Nucleus accumbens (tissue), 56 donors: Measurements from ENCODE around the gene VAX1.
"Not testable (repeated sequence)": the region's sequence is repeated elsewhere in the genome, so short reads cannot be mapped to it uniquely, and the experiment has no call there.

Source experiments
- DNase-seq, 56 donors: peaks; one replicate each; lab custom pipeline; 2025; lab: John Stamatoyannopoulos, UW

Gene VAX1

GRCh38 chr10:117137911-117138642 lies at the start of gene VAX1:
Gene VAX1, minus strand, starts transcription at chr10:117138270. Its CDS starts 214 bp downstream, at chr10:117138056.
- DNase-seq = peak in 20 of 56 donors; percentile 17 to 56 (median 28)

GRCh38 chr10:117186832-117187615 lies 49.0 kb upstream of the VAX1 start:
- no peak for DNase-seq

GRCh38 chr10:117185817-117186216 lies 47.7 kb upstream of the VAX1 start:
- DNase-seq = not testable (repeated sequence)

GRCh38 chr10:117184821-117185220 lies 46.8 kb upstream of the VAX1 start:
- no peak for DNase-seq

- DNase-seq = no peak
Measured at GRCh38 chr10:117184296-117184695, 46.2 kb upstream of the VAX1 start.

GRCh38 chr10:117178190-117178589 lies 40.1 kb upstream of the VAX1 start:
- DNase-seq = no peak

- DNase-seq = peak in 51 of 56 donors; percentile 6 to 93 (median 56)
Measured at GRCh38 chr10:117175901-117176534, 37.9 kb upstream of the VAX1 start.

- DNase-seq = peak in 41 of 56 donors; percentile 24 to 83 (median 57)
Measured at GRCh38 chr10:117175215-117175900, 37.3 kb upstream of the VAX1 start.

- DNase-seq = peak in 53 of 56 donors; percentile 9 to 92 (median 75)
Measured at GRCh38 chr10:117174439-117175214, 36.6 kb upstream of the VAX1 start.

GRCh38 chr10:117170244-117170643 lies 32.2 kb upstream of the VAX1 start:
- peak in 1 of 56 donors; percentile 2 for DNase-seq

GRCh38 chr10:117169480-117169879 lies 31.4 kb upstream of the VAX1 start:
- DNase-seq = no peak

GRCh38 chr10:117168729-117169128 lies 30.7 kb upstream of the VAX1 start:
- DNase-seq = no peak

- peak in 51 of 56 donors; percentile 5 to 84 (median 54) for DNase-seq
Measured at GRCh38 chr10:117167789-117168674, 30.0 kb upstream of the VAX1 start.

GRCh38 chr10:117167346-117167788 lies 29.3 kb upstream of the VAX1 start:
- DNase-seq = peak in 3 of 56 donors; percentile 13 to 25 (median 14)

- DNase-seq = no peak
Measured at GRCh38 chr10:117166418-117167345, 28.6 kb upstream of the VAX1 start.

- peak in 50 of 56 donors; percentile 14 to 77 (median 49) for DNase-seq
Measured at GRCh38 chr10:117165538-117166417, 27.7 kb upstream of the VAX1 start.
